GM19328 (cell line): Measurements from ENCODE around the gene TM4SF1.

Experiments
- ATAC-seq: cut with Tn5 transposase; IDR thresholded peaks from one replicate; pipeline ENCODE4 v1.9.1; 2021; ENCODE audit warnings: mild to moderate bottlenecking, moderate library complexity; ENCODE audit not compliant: unreplicated experiment

TM4SF1 gene

DNA sequence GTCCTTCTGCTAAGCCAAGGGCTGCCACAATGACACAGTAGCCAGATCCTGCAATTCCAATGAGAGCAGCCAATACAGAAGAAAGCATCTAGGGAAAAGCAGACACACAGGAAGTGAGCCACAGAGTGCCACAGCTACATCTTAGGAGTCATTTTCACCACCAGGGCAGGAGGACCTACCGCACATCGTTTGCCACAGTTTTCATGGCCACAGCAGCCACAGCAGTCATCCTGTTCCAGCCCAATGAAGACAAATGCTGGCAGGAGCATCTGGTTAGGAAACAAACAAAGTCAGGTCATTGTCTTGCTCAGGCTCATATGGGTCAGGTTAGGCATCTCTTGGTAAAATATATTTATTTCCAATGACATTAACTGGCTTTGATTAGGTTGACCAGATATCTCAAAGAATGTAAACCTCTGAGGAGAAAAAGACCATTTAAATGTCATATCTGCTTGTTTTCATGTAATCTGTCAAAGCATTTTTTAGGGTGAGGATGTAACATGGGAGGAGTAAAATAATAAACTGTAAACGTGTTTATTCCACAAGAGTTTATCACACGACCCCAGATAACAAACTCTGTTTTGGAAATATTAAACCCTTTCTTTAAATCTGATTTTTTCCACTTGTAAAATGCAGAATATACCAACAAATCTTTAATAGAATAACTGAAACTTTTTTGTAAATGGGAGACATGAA is 1.8 kb downstream of the TM4SF1 start:
- ATAC-seq, result no peak

GRCh38 chr3:149374793-149375500 is 2.5 kb downstream of the TM4SF1 start:
- ATAC-seq, result no peak

DNA sequence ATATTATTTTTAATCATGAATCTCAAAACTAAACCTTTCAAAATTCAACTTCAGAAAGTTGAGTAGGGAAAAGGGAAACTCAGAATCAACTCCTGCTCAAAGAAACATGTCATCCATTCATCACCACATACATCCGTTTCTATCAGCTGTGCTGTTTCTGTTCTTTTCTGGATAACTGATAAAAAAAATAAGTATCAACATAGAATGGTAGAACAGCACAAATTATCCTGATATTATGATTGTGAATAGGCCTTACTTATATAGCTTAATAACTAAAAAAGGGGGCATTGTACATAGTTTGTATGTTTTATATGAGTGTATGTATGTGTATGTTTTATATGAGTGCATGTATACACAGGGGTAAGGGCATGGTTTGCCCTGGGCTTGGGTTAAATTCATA is 3.1 kb downstream of the TM4SF1 start:
- ATAC-seq, result no peak

GRCh38 chr3:149373235-149374125 is 4.0 kb downstream of the TM4SF1 start:
- no peak for ATAC-seq

DNA sequence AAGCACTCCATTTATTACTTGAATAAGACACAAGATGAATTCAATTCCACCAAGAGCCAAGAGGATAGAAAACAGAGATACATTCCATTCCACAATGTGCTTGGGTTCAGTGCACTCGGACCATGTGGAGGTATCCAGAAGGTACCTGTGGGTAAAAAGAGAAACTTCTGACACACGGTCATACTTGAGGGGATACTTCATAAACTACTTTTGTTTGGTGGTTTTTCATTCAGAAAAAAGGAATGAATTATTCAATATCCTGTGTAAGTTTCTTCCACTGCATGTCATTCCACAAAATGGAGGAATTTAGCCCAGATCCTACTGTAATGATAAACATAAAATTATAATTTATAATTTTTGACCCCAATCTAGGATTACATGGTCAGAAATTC is 5.7 kb downstream of the TM4SF1 start:
- no peak for ATAC-seq

GRCh38 chr3:149371001-149371722 is 6.3 kb downstream of the TM4SF1 start:
- no peak for ATAC-seq

DNA sequence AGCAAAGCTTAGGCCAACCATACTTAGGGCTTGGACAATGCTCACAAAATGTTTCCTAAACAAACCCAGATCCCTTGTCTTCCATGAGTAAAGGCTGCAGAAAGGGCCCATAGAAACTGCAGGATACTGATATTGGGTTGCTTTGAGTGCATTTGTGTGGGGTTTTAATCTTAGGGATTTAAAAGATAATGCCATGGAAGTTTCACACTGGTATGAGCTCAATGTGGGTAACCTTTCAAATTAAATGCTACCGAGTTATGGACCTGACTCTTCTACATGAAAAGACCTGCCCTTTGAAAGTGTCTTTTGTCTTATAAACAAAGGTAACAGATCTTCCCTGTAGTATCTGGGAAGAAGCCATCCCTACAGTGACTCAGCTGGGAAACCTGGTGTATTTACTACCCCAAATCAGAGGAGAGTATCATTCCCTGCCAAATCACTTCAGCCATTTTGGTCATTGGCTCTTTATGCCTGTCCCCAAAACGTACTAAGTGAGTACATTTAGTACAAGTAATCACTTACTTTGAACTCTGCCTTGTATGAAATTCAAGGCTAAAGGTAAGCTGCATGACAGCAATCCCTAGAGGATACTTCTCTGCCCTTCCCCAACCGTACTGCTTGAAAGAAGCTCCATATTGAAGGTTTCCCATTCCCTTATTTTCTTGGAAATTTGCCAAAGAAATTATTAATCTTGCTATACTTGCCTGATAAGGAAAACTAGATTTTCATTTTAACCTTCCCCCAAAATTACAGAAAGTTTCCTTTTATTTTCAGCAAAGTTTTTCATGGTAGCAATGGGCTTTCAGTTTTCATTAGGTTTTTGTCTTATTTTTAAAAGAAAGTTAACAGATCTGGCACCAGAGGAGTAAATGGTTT is 7.2 kb downstream of the TM4SF1 start:
- no peak for ATAC-seq

- no peak for ATAC-seq
These were observed 8.6 kb downstream of the TM4SF1 start for GRCh38 chr3:149368674-149369497.

- no peak for ATAC-seq
These were observed 9.2 kb downstream of the TM4SF1 start for GRCh38 chr3:149368201-149368673.

- no peak for ATAC-seq
These were observed 10.3 kb downstream of the TM4SF1 start for GRCh38 chr3:149366941-149367840.

- ATAC-seq, result no peak
These were observed 11.4 kb downstream of the TM4SF1 start for GRCh38 chr3:149366031-149366430.

GRCh38 chr3:149364624-149365023 is 12.8 kb downstream of the TM4SF1 start:
- ATAC-seq, result no peak

- ATAC-seq, result no peak
These were observed 14.4 kb downstream of the TM4SF1 start for GRCh38 chr3:149363053-149363452.

- no peak for ATAC-seq
These were observed 15.1 kb downstream of the TM4SF1 start for GRCh38 chr3:149362366-149362765.

DNA sequence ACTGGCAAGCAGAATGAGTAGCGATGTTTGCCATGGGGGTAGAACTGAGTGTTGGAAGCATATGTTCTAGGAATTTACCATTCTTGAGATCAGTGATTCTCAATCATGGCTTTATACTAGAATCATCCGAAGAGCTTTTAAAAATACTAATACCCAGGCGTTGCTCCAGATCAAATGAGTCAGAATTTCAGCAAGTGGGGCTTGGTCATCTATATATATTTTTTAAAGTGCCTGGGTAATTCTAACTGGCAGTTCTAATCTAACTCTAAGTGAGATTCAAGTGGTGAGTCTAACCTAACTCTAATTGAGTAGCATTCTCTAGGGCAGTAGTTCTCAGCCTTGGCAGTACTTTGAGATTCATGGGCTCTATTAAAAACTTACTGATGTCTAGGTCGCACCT is 20.8 kb downstream of the TM4SF1 start:
- ATAC-seq, result no peak

DNA sequence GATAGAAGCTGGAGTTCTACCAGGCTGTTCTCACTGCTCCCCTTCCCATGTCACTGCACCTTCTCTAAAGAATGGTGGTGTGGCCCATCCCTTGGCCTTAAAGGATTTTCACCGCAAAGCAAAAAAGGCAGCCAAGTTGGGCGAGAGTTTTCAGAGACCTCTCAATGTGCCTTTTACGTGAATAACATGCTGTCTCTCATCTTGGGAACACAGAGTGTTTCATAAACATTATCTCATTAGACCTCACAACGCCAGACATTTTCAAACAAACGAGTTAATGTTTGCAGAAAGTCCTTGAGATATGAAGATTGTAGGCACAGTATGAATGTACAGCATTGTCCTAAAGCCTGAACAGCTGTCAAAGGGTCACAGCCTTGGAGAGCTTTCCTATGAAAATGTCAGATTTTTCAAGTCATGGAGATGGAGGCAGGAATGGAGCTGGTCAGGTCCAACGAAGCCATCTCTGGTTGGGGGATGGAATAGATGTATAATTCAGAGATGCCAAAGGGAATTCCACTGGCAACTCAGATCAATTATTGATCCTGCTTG is 21.3 kb downstream of the TM4SF1 start:
- no peak for ATAC-seq

DNA sequence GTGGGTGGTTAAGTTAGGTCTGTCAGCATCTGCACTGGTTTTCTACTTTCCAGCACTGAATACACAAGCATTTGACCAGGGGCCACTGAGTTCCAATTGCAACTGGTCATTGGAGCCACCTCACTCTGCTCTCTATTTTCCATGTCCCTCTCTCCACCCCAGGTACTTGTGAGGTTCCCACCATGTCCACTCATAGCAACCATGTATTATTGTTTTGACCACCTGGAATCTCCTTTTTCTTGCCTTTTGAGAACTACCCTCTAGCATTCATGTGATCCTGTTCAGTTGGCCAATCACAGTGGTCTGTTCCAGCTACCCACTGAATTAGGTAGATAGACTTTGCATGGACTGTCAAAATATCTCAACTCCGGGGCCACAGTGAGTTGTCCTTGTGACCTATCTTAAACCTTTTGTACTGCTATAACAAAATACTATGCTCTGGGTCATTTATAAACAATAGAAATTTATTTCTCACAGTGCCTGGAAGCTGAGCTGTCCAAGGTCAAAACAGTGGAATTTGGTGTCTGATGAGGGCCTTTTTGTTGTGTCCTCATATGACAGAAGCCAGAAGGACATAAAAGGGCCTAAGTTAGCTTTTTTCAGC is 23.8 kb downstream of the TM4SF1 start:
- ATAC-seq, result no peak
